Measurements from ENCODE around the gene PRPF40A.

Gene PRPF40A

DNA sequence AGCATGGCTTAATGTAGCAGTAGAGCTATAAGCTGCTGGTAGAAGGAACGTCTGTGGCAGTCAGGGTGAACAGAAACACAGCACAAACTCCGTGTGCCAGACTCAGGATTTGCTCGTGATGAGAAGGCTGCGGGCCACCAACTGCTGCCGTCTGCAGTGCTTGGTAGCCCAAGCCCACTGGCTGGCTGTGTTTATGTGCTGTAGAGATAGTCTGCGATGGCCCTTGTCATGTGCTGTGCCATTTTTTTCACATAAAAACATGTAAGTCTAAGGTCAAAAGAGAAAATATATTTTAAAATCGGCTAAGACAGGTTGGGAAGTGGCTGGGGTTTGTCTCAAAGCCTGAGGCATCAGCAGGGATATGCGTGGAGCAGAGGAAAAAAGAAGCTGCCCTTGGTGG lies 78.7 kb downstream of the PRPF40A start:
- TF ChIP-seq SIN3A (IDR thresholded peaks at IDR 0.05; ENCODE audit: borderline replicate concordance, insufficient read depth, low read length) (no peak), FOXP2 (optimal IDR thresholded peaks at IDR 0.05; ENCODE audit: borderline replicate concordance, extremely low read depth, extremely low read length, insufficient read depth) (no peak), TAF1 (IDR thresholded peaks at IDR 0.05; ENCODE audit: borderline replicate concordance, insufficient read depth, low read length) (no peak), POLR2AphosphoS5 (IDR thresholded peaks at IDR 0.05; ENCODE audit: low read depth, low read length) (no peak)
- TF ChIP-seq, protein P1, sequence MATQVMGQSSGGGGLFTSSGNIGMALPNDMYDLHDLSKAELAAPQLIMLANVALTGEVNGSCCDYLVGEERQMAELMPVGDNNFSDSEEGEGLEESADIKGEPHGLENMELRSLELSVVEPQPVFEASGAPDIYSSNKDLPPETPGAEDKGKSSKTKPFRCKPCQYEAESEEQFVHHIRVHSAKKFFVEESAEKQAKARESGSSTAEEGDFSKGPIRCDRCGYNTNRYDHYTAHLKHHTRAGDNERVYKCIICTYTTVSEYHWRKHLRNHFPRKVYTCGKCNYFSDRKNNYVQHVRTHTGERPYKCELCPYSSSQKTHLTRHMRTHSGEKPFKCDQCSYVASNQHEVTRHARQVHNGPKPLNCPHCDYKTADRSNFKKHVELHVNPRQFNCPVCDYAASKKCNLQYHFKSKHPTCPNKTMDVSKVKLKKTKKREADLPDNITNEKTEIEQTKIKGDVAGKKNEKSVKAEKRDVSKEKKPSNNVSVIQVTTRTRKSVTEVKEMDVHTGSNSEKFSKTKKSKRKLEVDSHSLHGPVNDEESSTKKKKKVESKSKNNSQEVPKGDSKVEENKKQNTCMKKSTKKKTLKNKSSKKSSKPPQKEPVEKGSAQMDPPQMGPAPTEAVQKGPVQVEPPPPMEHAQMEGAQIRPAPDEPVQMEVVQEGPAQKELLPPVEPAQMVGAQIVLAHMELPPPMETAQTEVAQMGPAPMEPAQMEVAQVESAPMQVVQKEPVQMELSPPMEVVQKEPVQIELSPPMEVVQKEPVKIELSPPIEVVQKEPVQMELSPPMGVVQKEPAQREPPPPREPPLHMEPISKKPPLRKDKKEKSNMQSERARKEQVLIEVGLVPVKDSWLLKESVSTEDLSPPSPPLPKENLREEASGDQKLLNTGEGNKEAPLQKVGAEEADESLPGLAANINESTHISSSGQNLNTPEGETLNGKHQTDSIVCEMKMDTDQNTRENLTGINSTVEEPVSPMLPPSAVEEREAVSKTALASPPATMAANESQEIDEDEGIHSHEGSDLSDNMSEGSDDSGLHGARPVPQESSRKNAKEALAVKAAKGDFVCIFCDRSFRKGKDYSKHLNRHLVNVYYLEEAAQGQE (IDR thresholded peaks at IDR 0.05; ENCODE audit: insufficient read depth in 1 of 2, low read depth in 2 of 2, low read length in 2 of 2) = no peak

DNA sequence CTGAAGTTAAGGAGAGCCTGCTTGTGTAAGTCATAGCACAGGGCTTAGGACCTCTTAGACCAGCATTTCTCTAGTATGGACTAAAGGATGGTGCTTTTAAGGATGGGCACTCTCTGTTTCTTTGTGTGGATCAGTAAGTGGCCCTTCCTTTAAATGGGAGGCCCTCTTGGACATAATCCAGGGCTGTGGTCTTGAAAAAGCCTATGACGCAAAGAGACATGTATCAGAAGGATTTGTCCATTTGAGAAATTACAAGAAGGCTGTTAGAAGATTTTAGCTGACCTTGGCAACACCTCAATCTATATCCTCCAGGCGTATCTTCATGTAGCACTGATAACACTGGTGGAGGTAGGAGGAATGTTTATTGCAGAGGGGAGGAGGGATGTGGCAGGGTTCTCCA lies 79.2 kb downstream of the PRPF40A start:
- TF ChIP-seq TAF1 (IDR thresholded peaks at IDR 0.05; ENCODE audit: borderline replicate concordance, insufficient read depth, low read length) (no peak), SIN3A (IDR thresholded peaks at IDR 0.05; ENCODE audit: borderline replicate concordance, insufficient read depth, low read length) (no peak), FOXP2 (optimal IDR thresholded peaks at IDR 0.05; ENCODE audit: borderline replicate concordance, extremely low read depth, extremely low read length, insufficient read depth) (no peak), POLR2AphosphoS5 (IDR thresholded peaks at IDR 0.05; ENCODE audit: low read depth, low read length) (no peak)
- TF ChIP-seq, protein P1 (IDR thresholded peaks at IDR 0.05; ENCODE audit: insufficient read depth in 1 of 2, low read depth in 2 of 2, low read length in 2 of 2) = no peak

DNA sequence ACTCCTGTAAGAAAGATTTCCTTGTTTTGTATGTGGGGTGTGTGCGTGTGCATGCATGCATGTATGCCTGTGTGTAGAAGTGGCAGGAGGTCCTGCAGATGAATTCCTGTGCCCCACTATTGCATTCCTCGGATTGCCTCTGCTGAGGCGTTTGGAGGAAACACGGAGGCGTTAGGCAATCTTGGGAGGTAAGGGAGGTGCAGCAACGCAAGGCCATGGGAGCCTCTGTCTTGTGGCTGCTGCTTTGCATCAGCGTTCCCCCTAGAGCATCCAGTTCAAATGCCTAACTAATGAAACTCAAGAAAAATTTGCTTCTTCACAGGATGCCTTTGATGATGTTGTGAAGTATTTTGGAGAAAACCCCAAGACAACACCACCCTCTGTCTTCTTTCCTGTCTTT lies 80.0 kb downstream of the PRPF40A start:
- TF ChIP-seq TAF1 (IDR thresholded peaks at IDR 0.05; ENCODE audit: borderline replicate concordance, insufficient read depth, low read length) (no peak), POLR2AphosphoS5 (IDR thresholded peaks at IDR 0.05; ENCODE audit: low read depth, low read length) (no peak), SIN3A (IDR thresholded peaks at IDR 0.05; ENCODE audit: borderline replicate concordance, insufficient read depth, low read length) (no peak), FOXP2 (optimal IDR thresholded peaks at IDR 0.05; ENCODE audit: borderline replicate concordance, extremely low read depth, extremely low read length, insufficient read depth) (no peak)
- TF ChIP-seq, protein P1 (IDR thresholded peaks at IDR 0.05; ENCODE audit: insufficient read depth in 1 of 2, low read depth in 2 of 2, low read length in 2 of 2) = no peak

DNA sequence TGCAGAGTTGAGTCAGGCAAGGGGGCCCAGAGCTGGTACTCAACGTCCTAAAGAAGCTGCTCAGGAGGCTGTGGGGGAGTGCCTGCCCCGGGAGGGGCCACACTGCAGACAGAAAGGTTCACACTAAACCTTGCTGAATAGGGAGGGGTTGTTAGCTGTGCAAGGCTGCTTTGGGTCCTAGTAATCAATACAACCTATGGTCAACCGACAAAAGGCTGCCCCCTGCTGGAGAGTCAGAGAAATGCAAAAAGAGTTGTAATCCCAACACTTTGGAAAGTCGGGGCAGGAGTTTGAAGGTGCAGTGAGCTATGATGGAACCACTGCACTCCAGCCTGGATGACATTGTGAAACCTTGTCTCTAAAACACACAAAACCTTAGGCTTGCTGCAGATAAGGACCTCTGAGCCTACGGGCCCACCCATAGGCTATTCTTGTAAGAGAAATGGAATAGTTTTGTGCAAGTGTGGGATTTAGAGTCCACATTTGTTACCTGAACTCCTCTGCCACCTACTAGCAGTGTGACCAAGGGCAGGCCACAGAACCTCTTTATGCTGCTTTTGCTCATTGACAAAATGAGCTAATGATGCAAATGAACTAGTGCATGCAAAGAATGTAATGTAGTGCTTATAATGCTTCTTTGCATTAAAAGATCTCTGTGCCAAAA lies 81.5 kb downstream of the PRPF40A start:
- TF ChIP-seq TAF1 (IDR thresholded peaks at IDR 0.05; ENCODE audit: borderline replicate concordance, insufficient read depth, low read length) = no peak
- TF ChIP-seq FOXP2 (optimal IDR thresholded peaks at IDR 0.05; ENCODE audit: borderline replicate concordance, extremely low read depth, extremely low read length, insufficient read depth) = no peak
- no peak for TF ChIP-seq SIN3A (IDR thresholded peaks at IDR 0.05; ENCODE audit: borderline replicate concordance, insufficient read depth, low read length)
- TF ChIP-seq, protein P1 (IDR thresholded peaks at IDR 0.05; ENCODE audit: insufficient read depth in 1 of 2, low read depth in 2 of 2, low read length in 2 of 2) = no peak
- TF ChIP-seq POLR2AphosphoS5 (IDR thresholded peaks at IDR 0.05; ENCODE audit: low read depth, low read length) = no peak
